Hematopoietic multipotent progenitor cell treated with erythropoietin and hydrocortisone succinate and interleukin-3 and kit ligand, for 15 days (in vitro differentiated cells): ENCODE data around the gene TRAPPC5.

Experiments used
- DNase-seq: peaks from one replicate; pipeline ENCODE4 v3.0.0-alpha.2; 2015; ENCODE audit warnings: low spot score

Gene TRAPPC5

GRCh38 chr19:7701049-7701653 lies 20.5 kb downstream of the TRAPPC5 start:
- no peak for DNase-seq

GRCh38 chr19:7701654-7702457 lies 21.2 kb downstream of the TRAPPC5 start, which contains the start of gene FCER2:
FCER2 (minus strand) TSS chr19:7702131; CDS start chr19:7699760, 2,371 bp downstream.
- no peak for DNase-seq

GRCh38 chr19:7703332-7703731 lies 22.7 kb downstream of the TRAPPC5 start:
- no peak for DNase-seq

DNA sequence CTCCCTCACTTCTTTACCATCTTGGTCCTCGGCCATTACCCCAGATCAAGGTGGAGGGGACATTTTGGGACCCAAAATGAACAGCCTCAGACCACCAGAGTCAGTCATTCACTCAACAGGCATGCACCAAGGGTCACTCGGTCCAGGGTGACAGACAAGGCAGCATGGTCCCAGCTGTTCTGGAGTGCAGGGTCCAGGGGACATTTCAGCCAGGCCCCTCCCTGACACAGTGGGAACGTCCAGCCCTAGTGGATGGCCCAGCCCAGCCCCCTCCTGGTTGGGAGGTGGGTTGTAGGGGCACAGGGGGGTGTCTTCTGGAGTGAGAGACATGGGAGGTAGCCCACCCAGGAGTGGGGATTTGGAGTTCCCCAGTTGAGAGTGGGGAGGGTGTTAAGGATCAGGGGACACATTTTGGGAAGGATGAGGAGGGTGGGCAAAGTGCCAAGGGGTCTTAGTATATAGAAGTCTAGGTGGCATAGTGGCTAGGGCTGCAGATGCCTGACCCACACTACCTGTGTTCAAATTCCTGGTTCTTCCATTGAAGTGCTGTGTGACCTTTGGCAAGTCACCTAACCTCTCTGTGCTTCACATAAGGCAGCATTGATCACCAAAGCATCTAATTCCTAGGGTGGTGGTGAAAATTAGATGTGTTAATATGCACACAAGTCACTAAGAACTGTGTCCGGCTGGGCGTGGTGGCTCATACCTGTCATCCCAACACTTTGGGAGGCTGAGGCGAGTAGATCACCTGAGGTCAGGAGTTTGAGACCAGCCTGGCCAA lies 23.8 kb downstream of the TRAPPC5 start:
- DNase-seq, result no peak

GRCh38 chr19:7705387-7706187 lies 25.0 kb downstream of the TRAPPC5 start:
- DNase-seq, result no peak

DNA sequence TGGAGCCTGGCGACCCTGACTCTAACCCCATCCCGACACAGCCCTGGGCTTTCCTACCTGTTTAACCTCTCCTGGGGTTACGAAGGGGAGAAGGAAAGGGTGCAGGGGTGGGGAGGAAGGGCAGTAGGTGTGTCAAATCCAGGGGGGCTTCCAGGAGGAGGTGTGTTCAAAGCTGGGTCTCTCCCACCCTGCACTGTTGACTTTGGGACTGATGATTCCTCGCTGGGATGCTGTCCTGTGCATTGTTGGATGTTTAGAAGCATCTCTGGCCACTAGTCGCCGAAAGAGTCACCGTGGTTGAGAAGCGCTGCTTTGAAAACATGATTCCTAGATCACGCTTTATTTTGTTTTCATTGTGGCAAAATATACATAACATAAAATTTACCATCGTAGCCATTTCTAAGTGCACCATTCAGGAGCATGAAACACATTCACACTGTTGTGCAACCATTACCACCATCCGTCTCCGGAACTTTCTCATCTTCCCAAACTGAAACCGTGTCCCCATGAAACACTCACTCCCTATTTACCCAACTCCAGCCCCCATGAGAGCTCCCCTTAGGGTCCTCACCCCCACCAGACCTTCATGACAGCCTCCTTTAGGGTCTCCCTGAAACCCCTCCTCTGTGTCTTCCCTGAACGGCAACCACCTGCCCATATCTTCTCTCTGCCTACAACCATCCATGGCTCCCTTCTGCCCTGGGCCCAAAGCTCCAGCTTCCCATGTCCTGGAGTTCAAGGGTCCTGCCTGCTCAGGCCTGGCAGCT lies 25.7 kb downstream of the TRAPPC5 start:
- DNase-seq, result no peak

DNA sequence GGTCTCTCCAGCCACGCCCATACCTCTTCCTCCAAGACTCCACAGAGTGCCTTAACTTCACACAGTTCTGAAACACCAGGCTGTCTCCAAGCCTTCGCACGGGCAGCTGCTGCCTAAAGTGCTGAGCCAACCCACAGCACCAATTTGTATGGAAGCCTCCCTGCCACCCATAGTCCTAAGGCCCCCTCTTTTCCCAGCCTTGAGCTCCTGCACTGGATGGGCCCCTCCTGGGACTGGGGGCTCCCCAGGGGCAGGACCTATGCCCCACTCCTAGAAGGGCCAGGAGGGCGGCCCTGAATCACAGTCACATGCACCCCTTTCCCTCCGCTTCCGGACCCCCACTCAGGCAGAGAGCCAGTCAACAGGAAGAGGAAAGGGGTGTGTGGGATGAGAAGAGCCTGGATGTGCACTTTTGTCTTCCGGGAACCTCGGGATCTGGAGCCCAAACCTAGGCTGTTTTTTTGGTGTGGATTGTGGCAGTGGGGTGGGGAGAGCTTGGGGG lies 26.4 kb downstream of the TRAPPC5 start:
- no peak for DNase-seq

GRCh38 chr19:7709932-7710460 lies 29.4 kb downstream of the TRAPPC5 start:
- DNase-seq, result no peak

- no peak for DNase-seq
These were observed 30.0 kb downstream of the TRAPPC5 start for GRCh38 chr19:7710616-7711015.

DNA sequence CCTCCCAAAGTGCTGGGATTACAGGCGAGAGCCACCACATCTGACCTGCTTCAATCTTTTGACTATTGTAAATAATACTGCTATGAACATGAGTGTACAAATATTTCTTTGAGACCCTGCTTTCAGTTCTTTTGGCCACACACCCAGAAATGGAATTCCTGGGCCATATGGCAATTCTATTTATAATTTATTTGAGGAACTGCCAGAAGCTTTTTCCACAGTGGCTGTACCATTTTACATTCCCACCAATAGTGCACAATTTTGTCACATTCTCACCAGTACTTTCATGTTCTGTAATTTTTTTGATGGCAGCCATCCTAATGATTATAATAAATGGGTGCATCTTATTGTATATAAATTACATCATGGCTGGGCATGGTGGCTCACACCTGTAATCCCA lies 35.0 kb downstream of the TRAPPC5 start:
- no peak for DNase-seq

GRCh38 chr19:7716762-7717161 lies 36.1 kb downstream of the TRAPPC5 start:
- DNase-seq, result no peak

DNA sequence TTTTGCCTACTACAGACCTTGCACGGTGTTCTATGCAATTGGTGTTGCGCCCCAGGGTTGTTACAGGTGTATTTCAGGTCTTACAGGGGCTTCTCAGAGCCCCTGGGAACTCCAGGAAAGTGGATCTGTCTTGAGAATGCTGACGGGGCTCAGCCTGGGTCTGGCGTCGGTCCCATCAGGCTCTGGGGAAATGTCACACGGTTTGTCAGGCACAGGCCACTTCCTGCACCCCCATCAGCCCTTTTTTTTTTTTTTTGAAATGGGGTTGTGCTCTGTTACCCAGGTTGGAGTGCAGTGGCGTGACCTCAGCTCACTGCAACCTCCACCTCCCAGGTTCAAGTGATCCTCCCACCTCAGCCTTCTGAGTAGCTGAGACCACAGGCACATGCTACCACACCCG lies 38.0 kb downstream of the TRAPPC5 start:
- DNase-seq, result no peak

GRCh38 chr19:7720351-7720750 lies 39.7 kb downstream of the TRAPPC5 start:
- no peak for DNase-seq

DNA sequence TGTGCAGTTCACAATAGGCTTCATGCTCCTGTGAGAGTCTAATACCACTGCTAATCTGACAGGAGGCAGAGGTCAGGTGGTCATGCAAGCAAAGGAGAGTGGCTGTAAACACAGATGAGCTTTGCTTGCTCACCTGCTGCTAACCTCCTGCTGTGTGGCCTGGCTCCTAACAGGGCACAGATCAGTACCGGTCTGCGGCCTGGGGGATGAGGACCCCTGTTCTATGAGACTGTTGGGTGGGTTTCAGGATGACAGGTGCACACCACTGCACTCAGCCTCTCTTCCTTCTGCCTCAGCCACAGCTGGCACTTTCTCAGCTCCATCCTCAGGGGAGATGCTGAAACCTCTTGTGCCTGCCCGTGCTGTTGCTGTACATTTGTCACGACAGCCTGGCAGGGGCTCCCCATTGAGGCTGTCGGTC lies 41.6 kb downstream of the TRAPPC5 start:
- DNase-seq, result no peak

DNA sequence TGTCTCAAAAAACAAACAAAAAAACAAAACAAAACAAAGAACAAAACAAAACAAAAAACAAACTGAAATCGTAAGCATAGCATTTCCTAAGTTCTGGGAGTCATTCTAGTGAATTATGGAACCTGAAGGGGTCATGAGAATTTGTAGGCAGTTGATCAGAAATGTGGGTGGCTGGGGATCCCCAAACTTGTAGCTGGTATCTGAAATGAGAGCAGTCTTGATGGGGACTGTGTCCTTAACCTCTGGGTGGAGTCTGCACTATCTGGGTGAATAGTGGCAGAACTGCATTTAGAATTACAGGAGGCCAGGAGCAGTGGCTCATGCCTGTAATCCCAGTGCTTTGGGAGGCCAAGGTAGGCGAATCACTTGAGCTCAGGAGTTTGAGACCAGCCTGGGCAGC lies 45.2 kb downstream of the TRAPPC5 start:
- DNase-seq, result no peak

DNA sequence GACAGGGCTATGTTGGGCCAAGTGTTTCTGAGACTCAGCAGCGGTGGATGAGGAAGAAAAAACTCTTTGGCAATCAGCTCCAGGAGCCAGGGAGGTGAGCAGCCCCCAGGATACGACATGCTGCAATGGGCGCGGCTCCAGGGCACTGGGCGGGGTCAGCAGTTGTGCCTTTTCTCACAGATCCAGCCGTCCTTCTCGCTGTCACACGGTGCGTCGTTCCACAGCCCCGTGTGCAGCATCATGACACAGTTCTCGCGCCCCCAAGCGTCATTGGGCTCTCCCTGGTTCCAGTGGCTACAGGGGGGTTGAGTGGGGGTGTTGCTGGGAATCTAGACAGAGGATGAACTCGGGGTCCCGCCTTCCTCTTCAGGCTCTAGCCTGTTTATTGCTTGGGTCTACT lies 48.6 kb downstream of the TRAPPC5 start:
- DNase-seq, result no peak

DNA sequence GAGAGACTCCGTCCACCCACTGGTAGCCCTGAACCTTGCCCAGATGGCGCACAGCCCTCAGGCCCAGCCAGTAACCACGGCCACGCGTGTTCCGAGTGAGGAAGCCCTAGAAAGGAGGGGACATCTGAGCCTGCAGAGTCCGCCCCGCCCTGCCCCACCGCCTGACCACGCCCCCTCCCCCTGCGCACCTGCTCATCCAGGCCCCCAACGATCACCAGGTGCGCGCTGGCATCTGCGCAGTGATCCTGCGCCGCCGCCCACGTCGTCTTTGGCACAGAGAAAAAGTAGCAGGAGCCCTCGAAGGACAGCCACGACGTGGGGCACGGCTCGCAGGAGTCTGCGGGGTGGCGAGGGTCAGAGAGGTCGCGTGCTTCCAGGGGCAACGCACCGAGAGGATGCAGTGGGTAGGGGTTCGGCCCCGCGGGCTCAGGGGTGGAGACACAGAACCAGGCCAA lies 49.2 kb downstream of the TRAPPC5 start:
- DNase-seq, result no peak

DNA sequence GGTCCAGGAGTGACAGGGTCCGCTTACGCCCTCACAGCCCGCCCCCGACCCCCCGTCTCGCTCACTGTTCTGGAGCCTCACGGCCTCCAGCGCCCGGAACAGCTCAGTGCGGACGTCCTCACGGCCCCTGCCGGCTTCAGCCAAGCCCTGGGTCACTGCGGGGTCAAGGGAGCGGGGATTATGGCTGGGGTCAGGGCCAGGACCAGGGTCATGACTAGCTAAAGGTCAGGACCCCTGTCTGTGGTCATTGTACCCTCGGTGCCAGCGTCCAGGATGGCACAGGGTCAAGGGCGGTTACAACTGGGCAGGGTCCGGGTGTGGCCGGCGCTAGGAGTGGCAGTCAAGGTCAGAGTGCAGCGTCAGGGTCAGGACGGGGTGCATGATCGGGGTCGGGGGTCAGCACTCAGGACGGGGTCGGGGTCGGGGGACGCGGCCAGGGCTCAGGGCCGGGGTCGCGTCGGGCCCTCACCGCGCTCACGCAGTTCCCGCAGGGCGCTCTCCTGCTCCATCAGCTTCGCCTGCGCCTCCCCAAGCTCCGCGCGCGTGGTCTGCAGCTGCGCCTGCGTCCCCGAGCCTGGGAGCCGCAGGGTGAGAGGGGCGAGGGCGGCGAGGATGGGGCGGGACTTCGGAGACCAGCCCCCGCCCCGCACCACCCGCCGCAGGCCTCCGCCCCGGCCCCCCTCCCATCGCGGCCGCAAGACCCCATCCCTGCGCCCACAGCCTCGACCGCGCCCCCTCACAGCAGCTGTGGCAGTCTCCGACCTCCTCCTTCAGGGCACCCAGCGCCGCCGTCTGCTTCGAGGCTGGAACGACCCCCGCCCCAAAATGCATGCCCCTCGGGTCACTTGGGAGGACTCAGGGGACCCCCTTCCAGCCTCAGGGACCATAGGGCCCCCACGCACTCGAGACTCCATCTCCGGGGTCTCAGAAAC lies 49.9 kb downstream of the TRAPPC5 start:
- DNase-seq, result no peak

- no peak for DNase-seq
These were observed 50.6 kb downstream of the TRAPPC5 start for GRCh38 chr19:7731218-7731595.

- no peak for DNase-seq
These were observed 51.0 kb downstream of the TRAPPC5 start for GRCh38 chr19:7731615-7732014.
